Measurements from ENCODE around the gene SPRYD3. TPM values are rescaled to one million over a fixed set of nuclear protein-coding genes. Genes with fewer than 3 reads are reported as not detected.

The SPRYD3 gene
- polyA plus RNA-seq, 1 donor from 2014 or later, result 30.4 TPM

- H3K36me3 Mint-ChIP-seq, result no peaks in the 10 kb centered on the region
Measured at GRCh38 chr12:53107122-53107521, 27.9 kb upstream of the SPRYD3 start.

GRCh38 chr12:53105712-53106439 is 26.7 kb upstream of the SPRYD3 start:
- H3K9me3 Mint-ChIP-seq, result no peaks in the 10 kb centered on the region
- no peak overlapping the region for H3K27ac Mint-ChIP-seq
- H3K4me3 Mint-ChIP-seq, result no peak overlapping the region
- H3K36me3 Mint-ChIP-seq, result no peaks in the 10 kb centered on the region
- peaks cover 1% of the 10 kb centered on the region for H3K27me3 Mint-ChIP-seq
- H3K4me1 Mint-ChIP-seq, result peaks cover 11 to 21% (median 13%) of the 10 kb centered on the region in 3 donors

More at GRCh38 chr12:53107122-53107521, 27.9 kb upstream of the SPRYD3 start:
- no peaks in the 10 kb centered on the region for H3K9me3 Mint-ChIP-seq
- H3K4me1 Mint-ChIP-seq, result peaks cover 11 to 21% (median 15%) of the 10 kb centered on the region in 3 donors
- no peak overlapping the region for H3K4me3 Mint-ChIP-seq
- H3K27me3 Mint-ChIP-seq, result peaks cover 1% of the 10 kb centered on the region
- no peak overlapping the region for H3K27ac Mint-ChIP-seq

DNA sequence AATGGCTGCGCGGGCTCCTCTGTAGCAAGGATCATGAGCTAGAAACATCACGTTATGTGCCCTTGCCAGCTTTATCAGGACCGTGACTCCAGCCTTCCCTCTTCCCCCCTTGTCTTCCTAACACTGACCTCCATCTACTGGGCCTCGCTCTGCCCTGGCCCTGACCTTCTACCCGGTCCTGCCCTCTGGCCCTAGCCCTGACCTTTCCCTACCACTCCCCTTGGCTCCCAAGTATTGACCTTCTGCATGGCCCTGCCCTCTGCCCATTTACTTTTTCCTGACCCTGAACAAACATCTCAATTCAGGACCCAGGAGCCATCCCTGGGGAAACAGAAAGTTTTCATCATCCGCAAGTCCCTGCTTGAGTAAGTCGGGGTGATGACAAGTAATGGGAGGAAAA is 26.1 kb upstream of the SPRYD3 start:
- no peaks in the 10 kb centered on the region for H3K9me3 Mint-ChIP-seq
- H3K4me1 Mint-ChIP-seq, result peaks cover 11 to 21% (median 13%) of the 10 kb centered on the region in 3 donors
- no peaks in the 10 kb centered on the region for H3K36me3 Mint-ChIP-seq
- no peak overlapping the region for H3K27ac Mint-ChIP-seq
- peaks cover 1% of the 10 kb centered on the region for H3K27me3 Mint-ChIP-seq
- peak overlapping the region in 1 of 4 donors; percentile 76 for H3K4me3 Mint-ChIP-seq

DNA sequence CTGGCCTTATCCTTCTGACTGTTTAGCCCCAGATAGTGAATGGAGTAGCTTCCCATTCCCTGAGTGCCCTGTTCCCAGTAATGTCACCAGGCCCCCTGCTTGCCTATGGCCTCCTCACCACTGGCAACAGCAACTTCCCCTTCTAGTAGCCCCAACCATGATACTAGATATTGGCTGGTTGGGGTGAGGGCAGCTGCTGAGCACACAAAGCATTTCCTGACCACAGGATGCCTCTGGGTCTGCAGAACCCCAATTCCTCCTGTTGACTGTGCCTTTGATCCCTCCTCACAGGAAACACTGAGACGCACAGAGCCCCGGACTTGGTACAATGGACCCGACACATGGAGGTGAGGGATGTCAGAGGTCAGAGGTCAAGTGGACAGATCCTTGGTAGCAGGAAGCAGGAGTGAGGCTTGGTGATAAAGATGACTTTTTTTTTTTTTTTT is 24.7 kb upstream of the SPRYD3 start:
- peak overlapping the region in 2 of 3 donors; percentile 50 to 82 for H3K27ac Mint-ChIP-seq
- H3K4me3 Mint-ChIP-seq, result peak overlapping the region in 1 of 4 donors; percentile 27
- H3K36me3 Mint-ChIP-seq, result no peaks in the 10 kb centered on the region
- no peaks in the 10 kb centered on the region for H3K9me3 Mint-ChIP-seq
- H3K4me1 Mint-ChIP-seq, result peaks cover 13 to 26% (median 17%) of the 10 kb centered on the region in 3 donors
- peaks cover 1% of the 10 kb centered on the region for H3K27me3 Mint-ChIP-seq

DNA sequence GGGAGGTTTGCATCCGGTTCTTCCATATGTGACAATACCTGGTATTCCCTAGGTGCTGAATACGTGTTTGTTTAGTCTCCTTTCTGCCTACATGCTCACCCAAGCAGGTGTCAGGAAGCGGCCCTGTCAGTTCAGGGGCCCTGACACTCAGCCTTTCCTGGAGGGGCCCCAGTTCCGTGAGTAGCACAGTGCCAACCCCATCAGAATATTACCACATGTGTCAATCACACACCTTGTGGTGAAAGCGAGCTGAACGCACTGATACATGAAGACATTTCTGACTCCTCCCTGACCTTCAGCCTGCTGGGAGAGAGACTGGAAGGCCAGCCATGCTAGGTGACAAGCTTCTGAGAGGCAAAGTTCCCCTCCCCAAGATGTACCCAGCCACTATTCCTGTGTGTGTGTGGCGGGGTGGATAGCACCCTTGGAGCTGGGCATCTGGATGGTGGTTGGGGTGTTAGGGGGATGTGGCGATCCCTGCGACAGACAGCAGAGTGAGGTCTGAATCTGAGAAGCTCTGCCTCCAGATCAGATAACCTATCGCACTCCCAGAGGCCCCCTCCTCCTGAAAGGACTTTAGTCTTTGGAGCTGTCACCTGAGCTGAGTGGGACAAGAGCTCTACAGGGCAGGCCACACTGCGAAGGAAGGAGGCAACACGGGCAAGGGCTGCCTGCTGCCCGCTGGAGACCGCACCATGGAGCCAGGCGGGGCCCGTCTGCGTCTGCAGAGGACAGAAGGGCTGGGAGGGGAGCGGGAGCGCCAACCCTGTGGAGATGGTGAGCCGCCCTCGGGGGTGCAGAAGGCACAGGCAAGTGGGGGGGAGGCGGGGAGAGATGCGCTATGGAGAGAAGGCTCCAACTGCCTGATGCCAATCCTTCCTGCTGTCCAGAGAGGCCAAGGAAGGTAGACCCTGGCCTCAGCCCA is 24.0 kb upstream of the SPRYD3 start, which contains the start of gene SOAT2:
TSS of gene SOAT2 (plus strand) at position 604 of the 925 bp plus-strand sequence. CDS start at position 696, 92 bp downstream.
- Mint-ChIP-seq H3K4me1 (peaks cover 13 to 30% (median 20%) of the 10 kb centered on the region in 3 donors), H3K4me3 (peak within 1 kb of the TSS in 2 of 4 donors; percentile 65 to 81), H3K9me3 (no peaks in the 10 kb centered on the region), H3K36me3 (no peaks in the 10 kb centered on the region), H3K27me3 (peaks cover 1% of the 10 kb centered on the region), H3K27ac (peak within 1 kb of the TSS; percentile 50 to 87 (median 82))

- Mint-ChIP-seq H3K4me3 (peak overlapping the region in 1 of 4 donors; percentile 65), H3K4me1 (peaks cover 13 to 33% (median 22%) of the 10 kb centered on the region in 3 donors), H3K27me3 (peaks cover 4% of the 10 kb centered on the region), H3K9me3 (no peaks in the 10 kb centered on the region), H3K27ac (peak overlapping the region in 1 of 3 donors; percentile 87), H3K36me3 (no peaks in the 10 kb centered on the region)
Measured at GRCh38 chr12:53101931-53102781, 23.0 kb upstream of the SPRYD3 start.

DNA sequence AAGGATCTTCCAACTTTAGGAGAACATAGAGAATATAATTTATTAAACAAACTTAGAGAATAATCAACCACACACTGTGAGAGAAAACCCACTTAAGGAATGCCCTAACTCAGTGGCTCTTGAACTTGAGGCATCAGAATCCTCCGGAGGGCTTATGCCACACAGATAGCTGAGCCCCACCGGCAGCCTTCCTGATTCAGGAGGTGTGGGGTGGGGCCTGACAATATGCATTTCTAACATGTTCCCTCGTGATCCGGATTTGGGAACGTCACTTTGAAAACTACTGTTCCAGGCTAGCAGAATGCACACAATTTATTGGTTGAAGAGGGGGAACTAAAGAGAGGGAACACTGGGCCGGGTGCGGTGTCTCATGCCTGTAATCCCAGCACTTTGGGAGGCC is 22.1 kb upstream of the SPRYD3 start:
- H3K36me3 Mint-ChIP-seq, result peaks cover 1% of the 10 kb centered on the region
- no peaks in the 10 kb centered on the region for H3K9me3 Mint-ChIP-seq
- peaks cover 8% of the 10 kb centered on the region for H3K27me3 Mint-ChIP-seq
- no peak overlapping the region for H3K4me3 Mint-ChIP-seq
- no peak overlapping the region for H3K27ac Mint-ChIP-seq
- peaks cover 13 to 36% (median 22%) of the 10 kb centered on the region in 3 donors for H3K4me1 Mint-ChIP-seq

- Mint-ChIP-seq H3K27ac (no peak overlapping the region), H3K36me3 (peaks cover 1% of the 10 kb centered on the region), H3K9me3 (no peaks in the 10 kb centered on the region), H3K4me3 (no peak overlapping the region), H3K27me3 (peaks cover 6% of the 10 kb centered on the region), H3K4me1 (peaks cover 12 to 36% (median 22%) of the 10 kb centered on the region in 3 donors)
Measured at GRCh38 chr12:53100466-53101151, 21.4 kb upstream of the SPRYD3 start.

- peaks cover 8 to 32% (median 22%) of the 10 kb centered on the region in 3 donors for H3K4me1 Mint-ChIP-seq
- peaks cover 6% of the 10 kb centered on the region for H3K27me3 Mint-ChIP-seq
- peak overlapping the region in 2 of 4 donors; percentile 40 to 84 for H3K4me3 Mint-ChIP-seq
- H3K9me3 Mint-ChIP-seq, result no peaks in the 10 kb centered on the region
- peak overlapping the region in 1 of 3 donors; percentile 73 for H3K27ac Mint-ChIP-seq
- H3K36me3 Mint-ChIP-seq, result peaks cover 1% of the 10 kb centered on the region
Measured at GRCh38 chr12:53099071-53099882, 20.1 kb upstream of the SPRYD3 start.

- Mint-ChIP-seq H3K9me3 (no peaks in the 10 kb centered on the region), H3K4me3 (peak overlapping the region; percentile 0 to 91 (median 84))
Measured at GRCh38 chr12:53098354-53098981, 19.3 kb upstream of the SPRYD3 start.

GRCh38 chr12:53097564-53098353 is 18.6 kb upstream of the SPRYD3 start, which contains the start of gene IGFBP6:
Gene IGFBP6 (plus strand): TSS chr12:53097667. CDS start chr12:53097718, 51 bp downstream.
- H3K27me3 Mint-ChIP-seq, result peaks cover 6% of the 10 kb centered on the region
- peaks cover 1% of the 10 kb centered on the region for H3K36me3 Mint-ChIP-seq
- peaks cover 3 to 21% (median 13%) of the 10 kb centered on the region in 3 donors for H3K4me1 Mint-ChIP-seq

More at GRCh38 chr12:53098354-53098981, 19.3 kb upstream of the SPRYD3 start:
- H3K36me3 Mint-ChIP-seq, result peaks cover 1% of the 10 kb centered on the region
- H3K27me3 Mint-ChIP-seq, result peaks cover 6% of the 10 kb centered on the region
- H3K4me1 Mint-ChIP-seq, result peaks cover 3 to 27% (median 18%) of the 10 kb centered on the region in 3 donors
- no peak overlapping the region for H3K27ac Mint-ChIP-seq

DNA sequence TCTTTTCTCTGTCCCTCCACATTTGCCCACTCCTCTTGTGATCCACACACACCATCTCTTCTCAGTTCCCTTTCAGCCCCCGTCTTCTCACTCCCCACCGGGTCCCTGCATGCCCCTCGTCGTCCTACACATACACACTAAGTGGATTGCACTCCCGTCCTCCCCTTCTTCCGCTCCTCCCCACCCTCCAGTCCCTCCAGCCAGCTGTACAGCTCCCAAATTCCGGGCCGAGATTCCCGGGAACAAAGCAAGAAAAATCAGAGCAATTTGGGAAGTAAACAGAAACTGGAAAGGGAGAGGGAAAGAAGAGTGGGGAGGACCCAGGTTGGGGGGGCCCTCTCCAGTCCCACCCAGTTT is 18.0 kb upstream of the SPRYD3 start:
- Mint-ChIP-seq H3K27ac (no peak overlapping the region), H3K4me1 (peaks cover under 1 to 16% (median 11%) of the 10 kb centered on the region in 3 donors), H3K27me3 (peaks cover 6% of the 10 kb centered on the region), H3K36me3 (peaks cover 1% of the 10 kb centered on the region), H3K9me3 (no peaks in the 10 kb centered on the region), H3K4me3 (peak overlapping the region; percentile 30 to 94 (median 84))

More at GRCh38 chr12:53097564-53098353, 18.6 kb upstream of the SPRYD3 start, which contains the start of gene IGFBP6:
- Mint-ChIP-seq H3K9me3 (no peaks in the 10 kb centered on the region), H3K4me3 (peak within 1 kb of the TSS; percentile 84 to 94 (median 88)), H3K27ac (no peak within 1 kb of the TSS)

Data from IgD-negative memory B cell (primary cell).